Measurements from ENCODE around the gene LDLR. TPM values are rescaled to one million over a fixed set of nuclear protein-coding genes. Genes with fewer than 3 reads are reported as not detected.

The LDLR gene
- total and polyA plus RNA-seq, 2 donors (not counting 3 experiments of a cell fraction or from before 2014, with no cell fraction given): 142 to 174 TPM

GRCh38 chr19:11061952-11062351 lies 27.3 kb upstream of the LDLR start:
- TF ChIP-seq MYC (IDR thresholded peaks at IDR 0.05; ENCODE audit: low read depth, low read length) (no peak), EZH2 (IDR thresholded peaks at IDR 0.05; ENCODE audit: borderline replicate concordance, low read depth, low read length, severe bottlenecking) (no peak), CTCF (IDR thresholded peaks at IDR 0.05; ENCODE audit: extremely low read depth in 1 of 2, insufficient read depth in 1 of 2, low read depth in 1 of 2, low read length in 2 of 2) (no peak), MAX (IDR thresholded peaks at IDR 0.05; ENCODE audit: insufficient read depth, insufficient read length) (no peak), GATA2 (IDR thresholded peaks at IDR 0.05; ENCODE audit: insufficient read depth, insufficient read length, low read depth, low read length) (no peak), POLR2A (IDR thresholded peaks at IDR 0.05; ENCODE audit: low read depth, low read length) (no peak), POLR2AphosphoS5 (IDR thresholded peaks at IDR 0.05; ENCODE audit: insufficient read depth, low read depth, low read length) (no peak), JUN (IDR thresholded peaks at IDR 0.05; ENCODE audit: borderline replicate concordance, insufficient read depth, insufficient read length, low read depth) (no peak), FOS (IDR thresholded peaks at IDR 0.05; ENCODE audit: borderline replicate concordance, insufficient read depth, low read length) (no peak)
- Histone ChIP-seq H3K9me3 (replicated peaks; ENCODE audit: control insufficient read depth, insufficient read depth, low read length) (no peaks in the 10 kb centered on the region), H3K27ac (ENCODE audit: insufficient read depth, low read depth, low read length) (no peak overlapping the region), H3K4me2 (ENCODE audit: insufficient read depth, low read length) (no peak overlapping the region), H4K20me1 (replicated peaks; ENCODE audit: control insufficient read depth, extremely low read depth, insufficient read depth, low read length) (no peaks in the 10 kb centered on the region), H3K79me2 (ENCODE audit: control insufficient read depth, insufficient read depth, low read length) (no peaks in the 10 kb centered on the region), H3K4me1 (ENCODE audit: control insufficient read depth, extremely low read depth, insufficient read depth, low read length) (no peaks in the 10 kb centered on the region), H3K9me1 (replicated peaks; ENCODE audit: control insufficient read depth, extremely low read depth, insufficient read depth, low read length) (no peaks in the 10 kb centered on the region), H3K9ac (replicated peaks; ENCODE audit: extremely low read depth, insufficient read depth, low read length) (no peak overlapping the region), H3K36me3 (ENCODE audit: control insufficient read depth in 2 of 2, extremely low read depth in 1 of 2, insufficient read depth in 2 of 2, low read length in 2 of 2) (peaks cover 4 to 25% of the 10 kb centered on the region in 2 experiments), H3K4me3 (replicated peaks in 1 of 3; ENCODE audit: insufficient read depth in 1 of 3, low read depth in 1 of 3, low read length in 3 of 3) (no peak overlapping the region), H3K27me3 (ENCODE audit: control insufficient read depth in 2 of 2, insufficient read depth in 2 of 2, low read length in 2 of 2) (no peaks in the 10 kb centered on the region), H2AFZ (ENCODE audit: low read depth, low read length) (no peak overlapping the region)
- intact Hi-C loops (cut with micrococcal nuclease): no loop called here
- TSS peak; percentile 91 for BruUV-seq (replicated peaks)
- ChIA-PET CTCF (no interaction called here), POLR2A (no interaction called here)
- FAIRE-seq (no peak), DNase-seq (ENCODE audit: low read depth, low spot score) (no peak)
- dilution Hi-C loops (cut with MboI; ENCODE audit: extremely low pct_ligation_motif_present, low sequenced_read_pairs): no loop called here

Data from endothelial cell of umbilical vein (primary cell).